GM12865 (cell line): Measurements from ENCODE around the gene SLC12A7.

Experiments
- DNase-seq: peaks from one replicate; pipeline ENCODE4 v3.0.0; 2010; ENCODE audit warnings: low read depth
- H3K4me3 ChIP-seq: 2 replicates; pipeline ENCODE4 v1.5.1; 2011; ENCODE audit warnings: mild to moderate bottlenecking, low read depth, low read length, control low read depth
- CTCF ChIP-seq: IDR thresholded peaks from 2 replicates; pipeline ENCODE4 v1.5.1; 2011; ENCODE audit warnings: low read length, control low read depth, low read depth, inconsistent platforms; ENCODE audit not compliant: insufficient read depth; ENCODE audit errors: missing control alignments

The SLC12A7 gene

GRCh38 chr5:1048861-1049838 is 62.7 kb downstream of the SLC12A7 start:
- no peak for DNase-seq
- no peak for TF ChIP-seq CTCF
- no peak overlapping the region for H3K4me3 ChIP-seq

DNA sequence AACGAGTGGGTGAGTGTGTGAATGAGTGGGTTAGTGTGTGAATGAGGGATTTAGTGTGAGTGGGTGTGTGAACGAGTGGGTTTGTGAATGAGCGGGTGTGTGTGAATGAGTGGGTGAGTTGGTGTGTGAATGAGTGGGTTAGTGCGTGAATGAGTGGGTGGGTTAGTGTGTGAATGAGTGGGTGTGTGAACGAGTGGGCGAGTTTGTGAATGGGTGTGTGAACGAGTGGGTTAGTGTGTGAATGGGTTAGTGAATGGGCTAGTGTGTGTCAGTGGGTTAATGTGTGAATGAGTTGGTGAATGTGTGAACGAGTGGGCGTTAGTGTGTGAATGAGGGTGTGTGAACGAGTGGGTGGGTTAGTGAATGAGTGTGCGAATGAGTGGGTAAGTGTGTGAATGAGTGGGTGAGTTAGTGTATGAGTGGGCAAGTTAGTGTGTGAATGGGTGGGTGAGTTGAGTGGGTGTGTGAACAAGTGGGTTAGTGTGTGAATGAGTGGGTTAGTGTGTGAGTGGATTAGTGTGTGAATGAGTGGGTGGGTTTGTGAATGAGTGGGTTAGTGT is 63.6 kb downstream of the SLC12A7 start:
- no peak for DNase-seq
- TF ChIP-seq CTCF: no peak

GRCh38 chr5:1047332-1047965 is 64.4 kb downstream of the SLC12A7 start:
- no peak for TF ChIP-seq CTCF
- DNase-seq: no peak

More for the DNA sequence above, 63.6 kb downstream of the SLC12A7 start:
- no peak overlapping the region for H3K4me3 ChIP-seq

GRCh38 chr5:1045960-1046560 is 65.8 kb downstream of the SLC12A7 start:
- no peak overlapping the region for H3K4me3 ChIP-seq
- no peak for DNase-seq
- no peak for TF ChIP-seq CTCF

More at GRCh38 chr5:1047332-1047965, 64.4 kb downstream of the SLC12A7 start:
- H3K4me3 ChIP-seq: no peak overlapping the region

- no peak for TF ChIP-seq CTCF
- H3K4me3 ChIP-seq: no peak overlapping the region
- DNase-seq: no peak
These were observed 67.7 kb downstream of the SLC12A7 start for GRCh38 chr5:1044117-1044516.

DNA sequence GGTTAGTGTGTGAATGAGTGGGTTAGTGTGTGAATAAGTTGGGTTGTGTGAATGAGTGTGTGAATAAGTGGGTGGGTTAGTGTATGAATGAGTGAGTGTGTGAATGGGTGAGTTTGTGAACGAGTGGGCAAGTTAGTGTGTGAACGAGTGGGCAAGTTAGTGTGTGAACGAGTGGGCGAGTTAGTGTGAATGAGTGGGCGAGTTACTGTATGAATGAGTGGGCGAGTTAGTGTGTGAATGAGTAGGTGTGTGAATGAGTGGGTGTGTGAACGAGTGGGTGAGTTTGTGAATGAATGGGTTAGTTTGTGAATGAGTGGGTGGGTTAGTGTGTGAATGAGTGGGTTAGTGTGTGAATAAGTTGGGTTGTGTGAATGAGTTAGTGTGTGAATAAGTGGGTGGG is 68.5 kb downstream of the SLC12A7 start:
- TF ChIP-seq CTCF: no peak

More for the DNA sequence above, 68.5 kb downstream of the SLC12A7 start:
- H3K4me3 ChIP-seq: no peak overlapping the region
- no peak for DNase-seq
